Panc1 (cell line): ENCODE measurements around the gene CCDC78. TPM values are rescaled to one million over a fixed set of nuclear protein-coding genes. Genes with fewer than 3 reads are reported as not detected.
A peak's percentile ranks its signal among the peaks of the same experiment; 100 is the strongest.

ENCODE experiments used
- ATAC-seq: fragments of 200-7000 bp; cut with Tn5 transposase; 2 replicates; pipeline ENCODE4 v1.9.1; 2020; ENCODE audit warnings: mild to moderate bottlenecking, moderate library complexity
- BruUV-seq: library from RNA; stranded (reverse); fragments of 400-500 nt; replicated peaks from 2 replicates; lab custom pipeline; 2021; lab: Mats Ljungman, UMichigan
- CTCF ChIA-PET: fragments of 300-600 bp; sonication (Branson Sonifier 250); formaldehyde crosslinking; loops from one replicate; lab custom pipeline; 2022; ENCODE audit warnings: antibody characterized with exemption; lab: Charles Lee
- POLR2A ChIA-PET: fragments of 300-600 bp; sonication (Branson Sonifier 250); formaldehyde crosslinking; loops from one replicate; lab custom pipeline; 2022; ENCODE audit warnings: antibody characterized with exemption; lab: Charles Lee
- DNase-seq: peaks from one replicate; pipeline ENCODE4 v3.0.0-alpha.2; 2010; ENCODE audit warnings: low read depth, low spot score
- H3K27ac ChIP-seq: 2 replicates; pipeline ENCODE4 v1.5.1; 2011; ENCODE audit warnings: mild to moderate bottlenecking, low read length, inconsistent platforms
- H3K27me3 ChIP-seq: fragments of 200-500 bp; sonication (Bioruptor generic); 2 replicates; pipeline ENCODE4 v1.6.0; 2014; ENCODE audit warnings: low read length, inconsistent platforms; ENCODE audit not compliant: control insufficient read depth, insufficient read depth
- H3K36me3 ChIP-seq: fragments of 200-500 bp; sonication (Bioruptor generic); 2 replicates; pipeline ENCODE4 v1.5.1; 2014; ENCODE audit warnings: inconsistent platforms, mild to moderate bottlenecking, low read length, moderate library complexity; ENCODE audit not compliant: control insufficient read depth, insufficient read depth
- H3K4me1 ChIP-seq: 2 replicates; pipeline ENCODE4 v1.5.1; 2011; ENCODE audit warnings: inconsistent platforms, mild to moderate bottlenecking, low read length, moderate library complexity; ENCODE audit not compliant: control insufficient read depth, insufficient read depth
- H3K4me3 ChIP-seq, 2 experiments: 2 replicates each; pipeline ENCODE4 v1.5.1; 2011 to 2012; ENCODE audit warnings: low read depth in 2 of 2, low read length in 2 of 2, mild to moderate bottlenecking in 2 of 2, inconsistent platforms in 1 of 2, moderate library complexity in 1 of 2
- H3K9me3 ChIP-seq: fragments of 200-500 bp; sonication (Bioruptor generic); 2 replicates; pipeline ENCODE4 v1.5.1; 2014; ENCODE audit warnings: low read depth, mild to moderate bottlenecking, inconsistent platforms, low read length, moderate library complexity; ENCODE audit not compliant: control insufficient read depth, insufficient read depth
- POLR2AphosphoS5 ChIP-seq: IDR thresholded peaks from 2 replicates; pipeline ENCODE4 v1.6.1; 2012; ENCODE audit warnings: mild to moderate bottlenecking, low read depth, low read length, moderate library complexity
- SIN3A ChIP-seq: IDR thresholded peaks from 2 replicates; pipeline ENCODE4 v1.6.1; 2012; ENCODE audit warnings: low read depth, mild to moderate bottlenecking, low read length, moderate library complexity, borderline replicate concordance; ENCODE audit not compliant: insufficient read depth
- TCF7L2 ChIP-seq: IDR thresholded peaks from 2 replicates; pipeline ENCODE4 v1.6.1; 2011; ENCODE audit warnings: mild to moderate bottlenecking, low read depth, low read length, inconsistent platforms
- in situ Hi-C: cut with HindIII; loops from 2 replicates; pipeline ENCODE4 v1.10.0; 2016; ENCODE audit warnings: low sequenced_read_pairs, low pct_unique_long_range_greater_than_20kb
- intact Hi-C: fragments of 100-400 bp; cut with micrococcal nuclease; formaldehyde crosslinking; loops from one replicate; pipeline ENCODE4 v1.10.0; 2022; ENCODE audit not compliant: unreplicated experiment
- total RNA-seq: library from RNA; stranded (reverse); gene quantifications from one replicate; pipeline ENCODE4 v1.2.1, GENCODE V29; 2021; ENCODE audit not compliant: unreplicated experiment
- TF ChIP-seq, protein P1 (sequence below): fragments of 450-650 bp; IDR thresholded peaks from 2 replicates; pipeline ENCODE4 v1.5.1; 2017; ENCODE audit warnings: mild to moderate bottlenecking
- TF ChIP-seq, protein P2 (sequence below), 2 experiments: IDR thresholded peaks; 2 replicates each; pipeline ENCODE4 v1.6.1; 2011 to 2012; ENCODE audit warnings: low read depth in 2 of 2, control low read depth in 1 of 2, low read length in 1 of 2, mild to moderate bottlenecking in 1 of 2, moderate library complexity in 1 of 2; ENCODE audit not compliant: insufficient read depth in 1 of 2

The CCDC78 gene
- total RNA-seq, 1 experiment from 2014 or later: 18.2 TPM

DNA sequence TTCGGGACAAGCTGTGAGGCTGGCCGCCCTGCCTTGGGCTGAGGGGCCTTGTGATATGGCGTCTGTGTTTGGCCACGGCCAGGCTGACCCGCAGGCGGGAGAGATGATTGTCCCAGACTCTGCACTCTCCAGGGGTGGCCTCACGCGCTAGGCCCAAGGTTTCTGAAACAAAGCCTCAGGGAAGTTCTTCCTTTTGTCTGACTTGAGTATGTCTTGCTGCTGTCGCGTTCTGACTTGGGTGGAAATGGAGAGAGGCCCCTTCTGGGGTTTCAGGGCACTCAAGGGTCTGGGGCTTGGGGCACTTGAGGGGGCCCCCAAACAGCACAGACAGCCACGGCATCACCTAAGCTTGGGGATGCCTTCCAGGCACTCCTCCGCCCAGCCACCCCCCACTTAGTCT, 15.2 kb downstream of the CCDC78 start:
- in situ Hi-C loops: no loop called here
- DNase-seq (no peak), ATAC-seq (no peak)
- Histone ChIP-seq H3K27me3 (no peaks in the 10 kb centered on the region), H3K4me1 (peaks cover 38% of the 10 kb centered on the region), H3K36me3 (no peaks in the 10 kb centered on the region; the same call in 1 of the 2 replicates), H3K4me3 (no peak overlapping the region), H3K9me3 (no peaks in the 10 kb centered on the region), H3K27ac (peak overlapping the region; percentile 63)
- TF ChIP-seq, protein P1, sequence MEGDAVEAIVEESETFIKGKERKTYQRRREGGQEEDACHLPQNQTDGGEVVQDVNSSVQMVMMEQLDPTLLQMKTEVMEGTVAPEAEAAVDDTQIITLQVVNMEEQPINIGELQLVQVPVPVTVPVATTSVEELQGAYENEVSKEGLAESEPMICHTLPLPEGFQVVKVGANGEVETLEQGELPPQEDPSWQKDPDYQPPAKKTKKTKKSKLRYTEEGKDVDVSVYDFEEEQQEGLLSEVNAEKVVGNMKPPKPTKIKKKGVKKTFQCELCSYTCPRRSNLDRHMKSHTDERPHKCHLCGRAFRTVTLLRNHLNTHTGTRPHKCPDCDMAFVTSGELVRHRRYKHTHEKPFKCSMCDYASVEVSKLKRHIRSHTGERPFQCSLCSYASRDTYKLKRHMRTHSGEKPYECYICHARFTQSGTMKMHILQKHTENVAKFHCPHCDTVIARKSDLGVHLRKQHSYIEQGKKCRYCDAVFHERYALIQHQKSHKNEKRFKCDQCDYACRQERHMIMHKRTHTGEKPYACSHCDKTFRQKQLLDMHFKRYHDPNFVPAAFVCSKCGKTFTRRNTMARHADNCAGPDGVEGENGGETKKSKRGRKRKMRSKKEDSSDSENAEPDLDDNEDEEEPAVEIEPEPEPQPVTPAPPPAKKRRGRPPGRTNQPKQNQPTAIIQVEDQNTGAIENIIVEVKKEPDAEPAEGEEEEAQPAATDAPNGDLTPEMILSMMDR: no peak
- TF ChIP-seq POLR2AphosphoS5: no peak
- no peak for TF ChIP-seq TCF7L2
- no peak for TF ChIP-seq SIN3A
- TF ChIP-seq, protein P2, sequence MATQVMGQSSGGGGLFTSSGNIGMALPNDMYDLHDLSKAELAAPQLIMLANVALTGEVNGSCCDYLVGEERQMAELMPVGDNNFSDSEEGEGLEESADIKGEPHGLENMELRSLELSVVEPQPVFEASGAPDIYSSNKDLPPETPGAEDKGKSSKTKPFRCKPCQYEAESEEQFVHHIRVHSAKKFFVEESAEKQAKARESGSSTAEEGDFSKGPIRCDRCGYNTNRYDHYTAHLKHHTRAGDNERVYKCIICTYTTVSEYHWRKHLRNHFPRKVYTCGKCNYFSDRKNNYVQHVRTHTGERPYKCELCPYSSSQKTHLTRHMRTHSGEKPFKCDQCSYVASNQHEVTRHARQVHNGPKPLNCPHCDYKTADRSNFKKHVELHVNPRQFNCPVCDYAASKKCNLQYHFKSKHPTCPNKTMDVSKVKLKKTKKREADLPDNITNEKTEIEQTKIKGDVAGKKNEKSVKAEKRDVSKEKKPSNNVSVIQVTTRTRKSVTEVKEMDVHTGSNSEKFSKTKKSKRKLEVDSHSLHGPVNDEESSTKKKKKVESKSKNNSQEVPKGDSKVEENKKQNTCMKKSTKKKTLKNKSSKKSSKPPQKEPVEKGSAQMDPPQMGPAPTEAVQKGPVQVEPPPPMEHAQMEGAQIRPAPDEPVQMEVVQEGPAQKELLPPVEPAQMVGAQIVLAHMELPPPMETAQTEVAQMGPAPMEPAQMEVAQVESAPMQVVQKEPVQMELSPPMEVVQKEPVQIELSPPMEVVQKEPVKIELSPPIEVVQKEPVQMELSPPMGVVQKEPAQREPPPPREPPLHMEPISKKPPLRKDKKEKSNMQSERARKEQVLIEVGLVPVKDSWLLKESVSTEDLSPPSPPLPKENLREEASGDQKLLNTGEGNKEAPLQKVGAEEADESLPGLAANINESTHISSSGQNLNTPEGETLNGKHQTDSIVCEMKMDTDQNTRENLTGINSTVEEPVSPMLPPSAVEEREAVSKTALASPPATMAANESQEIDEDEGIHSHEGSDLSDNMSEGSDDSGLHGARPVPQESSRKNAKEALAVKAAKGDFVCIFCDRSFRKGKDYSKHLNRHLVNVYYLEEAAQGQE (IDR thresholded peaks at IDR 0.05; ENCODE audit: insufficient read depth in 1 of 2, low read depth in 2 of 2, low read length in 1 of 2): no peak
- ChIA-PET POLR2A (no interaction called here), CTCF (interaction anchor here (1.1 kb wide), 1 partner anchor 9 kb away, joined by 3 read pairs; no protein-coding TSS in a partner anchor)
- intact Hi-C loops: no loop called here
- no TSS peak for BruUV-seq

DNA sequence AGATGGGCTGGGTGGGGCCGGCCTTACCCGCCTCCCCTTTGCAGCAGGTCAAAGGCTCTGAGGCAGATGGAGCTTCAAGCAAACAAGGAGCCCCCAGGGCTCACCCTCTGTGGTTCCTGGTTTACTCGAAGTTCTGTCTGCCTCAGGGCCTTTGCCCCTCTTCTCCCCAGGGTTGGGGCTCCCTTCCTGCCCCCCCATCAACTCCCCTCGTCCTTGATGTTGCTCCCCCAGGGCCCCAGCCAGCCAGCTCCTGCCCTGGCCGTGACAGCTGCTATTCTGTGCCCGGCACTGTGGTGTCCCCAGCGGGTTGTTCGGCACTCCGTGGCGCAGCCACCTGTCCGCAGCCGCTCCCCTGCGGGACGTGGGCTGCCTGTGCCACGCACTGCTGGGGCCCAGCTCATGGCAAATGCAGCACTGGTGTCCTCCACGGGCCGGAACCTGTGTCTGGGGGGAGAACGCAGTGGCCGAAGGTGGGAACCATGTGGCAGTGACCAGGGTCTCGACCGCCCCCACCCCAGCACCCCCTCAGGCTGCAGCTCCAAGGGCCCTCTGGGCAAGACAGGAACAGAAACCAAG, 15.7 kb downstream of the CCDC78 start:
- Histone ChIP-seq H3K36me3 (no peaks in the 10 kb centered on the region; the same call in 1 of the 2 replicates), H3K4me1 (peaks cover 38% of the 10 kb centered on the region), H3K9me3 (no peaks in the 10 kb centered on the region), H3K27me3 (no peaks in the 10 kb centered on the region), H3K4me3 (no peak overlapping the region), H3K27ac (no peak overlapping the region)
- in situ Hi-C loops (no loop called here), intact Hi-C loops (no loop called here)
- TF ChIP-seq TCF7L2: no peak
- TF ChIP-seq, protein P1: 0 out of 2 replicates have a peak, but pooled peaks have one; percentile 6
- no TSS peak for BruUV-seq
- ChIA-PET CTCF (interaction anchor here (0.5 to 1.9 kb wide), 3 partner anchors 10 to 1231 kb away, joined by 3 to 4 read pairs (median 4); no protein-coding TSS in a partner anchor), POLR2A (no interaction called here)
- ATAC-seq (no peak), DNase-seq (no peak)
